HG02973 (cell line): ENCODE results near the gene EYS.
"Not testable (repeated sequence)": the region's sequence is repeated elsewhere in the genome, so short reads cannot be mapped to it uniquely, and the experiment has no call there.

ENCODE experiments used
- ATAC-seq: cut with Tn5 transposase; IDR thresholded peaks from one replicate; pipeline ENCODE4 v1.9.1; 2021; ENCODE audit warnings: moderate library complexity; ENCODE audit not compliant: unreplicated experiment

Gene EYS

DNA sequence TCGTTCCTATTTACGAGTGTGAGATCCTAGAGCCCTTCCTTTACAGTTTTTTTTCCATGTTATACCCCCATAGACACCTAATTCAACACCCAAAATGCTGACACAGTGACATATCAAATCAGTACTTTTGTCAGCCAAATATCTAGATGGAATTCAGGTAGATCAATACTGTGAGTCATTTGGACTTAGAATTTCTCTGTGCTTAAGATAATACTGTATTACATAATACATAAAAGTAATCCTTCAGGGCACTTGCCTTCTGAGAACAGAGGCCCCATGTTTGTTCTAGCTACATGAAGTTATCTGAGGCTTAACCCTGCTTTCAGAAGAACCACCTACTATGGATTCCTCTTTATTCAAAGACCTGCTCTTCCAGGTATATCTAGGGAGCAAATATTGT lies 1448.3 kb downstream of the EYS start:
- no peak for ATAC-seq

DNA sequence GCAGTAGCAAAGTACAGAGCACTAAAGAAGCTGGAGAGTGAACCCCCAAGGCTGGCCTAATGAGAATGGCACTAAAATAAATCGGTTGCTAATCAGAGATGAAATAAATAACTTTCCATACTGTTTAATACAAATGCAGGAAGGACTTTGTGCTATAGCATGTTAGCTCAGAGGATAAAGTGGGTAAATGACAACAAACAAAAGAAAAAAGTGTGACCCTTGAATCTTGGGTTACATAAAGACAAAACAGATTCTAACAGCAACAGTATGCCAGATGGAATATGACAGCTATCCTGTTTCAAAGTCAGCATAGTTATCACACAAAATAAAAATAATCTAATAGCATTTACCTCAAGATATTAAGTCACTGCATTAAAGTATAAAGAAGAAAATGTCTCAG lies 1448.7 kb downstream of the EYS start:
- ATAC-seq: no peak

DNA sequence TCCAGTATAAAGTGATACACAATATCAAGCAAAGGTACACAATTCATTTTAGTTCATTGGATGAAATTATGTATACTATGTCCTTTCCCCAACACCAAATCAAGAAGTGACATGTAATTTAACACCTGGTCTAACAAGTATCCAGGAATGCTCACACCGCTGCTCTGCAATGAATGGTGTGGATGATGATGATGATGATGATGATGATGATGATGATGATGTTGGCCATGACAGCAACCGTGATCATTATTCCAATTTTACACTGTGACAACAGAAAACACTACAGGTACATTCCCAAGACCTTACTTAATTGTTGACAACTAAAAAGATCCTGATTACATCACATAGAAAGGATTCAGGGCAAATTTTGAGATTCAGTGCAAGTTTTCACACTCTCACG lies 1449.4 kb downstream of the EYS start:
- no peak for ATAC-seq

GRCh38 chr6:64256483-64256882 lies 1450.5 kb downstream of the EYS start:
- ATAC-seq: no peak

DNA sequence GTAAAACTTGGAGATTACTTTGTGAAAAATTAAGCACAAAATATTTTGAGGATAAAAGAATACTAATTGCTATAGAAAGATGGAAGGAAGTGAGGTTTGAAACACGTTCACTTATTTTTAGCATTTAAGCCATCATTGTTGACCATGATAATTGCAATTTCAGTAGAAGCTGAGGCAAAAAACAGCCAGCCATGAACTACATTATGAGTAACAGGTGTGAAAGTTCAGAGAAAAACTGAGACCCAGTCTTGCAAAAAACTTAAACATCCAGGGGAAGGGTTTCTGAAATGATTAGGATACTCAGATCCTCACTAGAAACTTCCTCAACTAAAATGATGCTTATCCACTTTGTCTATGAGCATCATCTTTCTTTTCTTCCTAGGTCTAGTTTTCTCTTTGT lies 1452.0 kb downstream of the EYS start:
- ATAC-seq: peak; percentile 54

GRCh38 chr6:64254558-64254957 lies 1452.5 kb downstream of the EYS start:
- ATAC-seq: no peak

DNA sequence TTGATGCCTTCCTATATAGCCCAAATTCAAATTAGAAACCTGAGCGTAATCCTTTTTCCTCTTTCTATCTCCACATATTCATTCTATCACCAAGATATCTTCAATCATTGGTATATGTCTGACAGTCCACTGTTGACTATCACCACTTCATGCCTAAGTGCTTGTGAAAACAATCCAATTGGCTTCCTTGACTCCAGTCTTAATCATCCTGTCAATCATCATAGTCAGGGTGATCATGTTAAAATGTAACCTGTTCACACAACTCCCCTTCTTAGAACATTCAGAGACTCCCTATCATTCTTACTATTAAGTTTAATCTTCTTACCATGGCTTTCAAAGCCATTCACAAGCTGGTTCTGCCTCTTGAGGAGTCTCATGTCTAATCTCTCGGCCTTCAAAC lies 1454.8 kb downstream of the EYS start:
- ATAC-seq: no peak

- no peak for ATAC-seq
Observed at GRCh38 chr6:64250126-64250525, 1456.9 kb downstream of the EYS start.

DNA sequence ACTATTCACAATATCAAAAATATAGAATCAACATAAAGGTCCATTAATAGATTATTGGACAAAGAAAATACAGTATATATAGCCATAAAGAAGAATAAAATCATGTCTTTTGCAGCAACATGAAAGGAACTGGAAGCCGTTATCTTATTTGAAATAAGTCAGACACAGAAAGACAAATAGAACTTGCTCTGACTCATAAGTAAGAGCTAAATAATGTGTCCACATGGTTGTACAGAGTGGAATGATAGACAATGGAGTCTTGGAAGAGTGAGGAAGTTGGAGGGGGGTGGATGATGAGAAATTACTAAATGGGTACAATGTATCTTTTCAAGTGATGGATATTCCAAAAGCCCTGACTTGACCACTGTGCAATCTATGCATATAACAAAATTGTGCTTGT lies 1457.9 kb downstream of the EYS start:
- ATAC-seq: no peak

DNA sequence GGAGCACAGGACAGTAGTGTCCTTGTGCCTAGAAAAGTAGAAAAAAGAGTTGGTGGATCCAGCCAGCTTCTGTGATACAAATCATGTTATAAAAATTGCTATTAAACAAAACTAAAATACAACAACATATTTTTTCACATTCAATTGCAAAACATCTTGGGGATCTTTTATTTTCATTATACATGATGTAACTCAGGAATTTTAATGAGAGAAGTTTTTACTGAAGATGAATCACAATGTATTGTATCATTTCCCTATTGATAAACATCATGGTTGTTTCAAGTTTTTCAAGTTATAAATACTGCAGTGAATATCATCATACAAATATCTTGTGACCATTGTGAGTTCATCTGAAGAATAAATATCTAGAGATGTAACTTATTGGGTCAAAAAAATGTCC lies 1463.4 kb downstream of the EYS start:
- ATAC-seq: no peak

DNA sequence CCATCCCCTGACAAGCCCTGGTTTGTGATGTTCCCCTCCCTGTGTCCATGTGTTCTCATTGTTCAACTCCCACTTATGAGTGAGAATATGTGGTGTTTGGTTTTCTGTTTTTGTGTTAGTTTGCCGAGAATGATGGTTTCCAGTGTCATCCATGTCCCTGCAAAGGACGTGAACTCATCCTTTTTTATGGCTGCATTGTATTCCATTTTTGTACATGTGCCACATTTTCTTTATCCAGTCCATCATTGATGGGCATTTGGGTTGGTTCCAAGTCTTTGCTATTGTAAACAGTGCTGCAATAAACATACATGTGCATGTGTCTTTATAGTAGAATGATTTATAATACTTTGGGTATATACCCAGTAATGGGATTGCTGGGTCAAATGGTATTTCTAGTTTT lies 1468.1 kb downstream of the EYS start:
- not testable (repeated sequence) for ATAC-seq

GRCh38 chr6:64238071-64238470 lies 1469.0 kb downstream of the EYS start:
- ATAC-seq: no peak

DNA sequence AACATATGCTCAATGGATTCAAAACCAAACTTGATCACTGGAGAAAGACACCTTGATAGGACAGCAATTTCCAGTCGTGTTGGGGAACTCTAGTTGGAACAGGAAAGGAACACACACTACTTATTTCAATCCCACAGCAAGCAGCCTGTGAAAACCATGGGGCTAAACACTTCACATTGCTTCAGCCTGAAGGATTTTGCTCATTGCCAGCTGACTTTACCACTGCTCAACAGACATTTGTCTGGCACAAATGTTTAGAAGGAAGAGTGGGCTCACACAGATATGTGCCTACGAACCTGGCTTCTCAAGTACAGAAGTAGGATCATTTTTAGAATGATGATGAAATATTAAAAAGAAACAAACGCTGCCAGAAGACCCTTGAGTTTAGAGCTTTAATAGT lies 1473.3 kb downstream of the EYS start:
- ATAC-seq: no peak

DNA sequence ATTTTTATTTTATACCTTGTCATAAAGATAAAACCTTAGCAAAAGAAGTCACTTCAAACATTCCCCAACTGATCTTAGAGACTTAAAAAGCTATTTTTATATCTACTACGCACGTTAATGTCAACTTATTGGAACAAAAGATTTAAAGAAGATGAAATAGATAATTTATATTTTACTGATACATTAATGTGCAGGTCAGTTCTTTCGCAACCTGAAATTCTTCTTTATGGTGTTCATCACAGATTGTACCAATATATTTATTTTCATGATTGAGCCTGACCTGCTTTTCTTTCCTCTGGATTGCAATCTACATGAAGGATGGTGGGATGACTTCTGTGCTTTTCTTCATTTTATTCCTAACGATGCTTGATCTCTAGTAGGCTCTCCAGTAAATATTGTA lies 1475.1 kb downstream of the EYS start:
- no peak for ATAC-seq

GRCh38 chr6:64230530-64230929 lies 1476.5 kb downstream of the EYS start:
- ATAC-seq: no peak

- no peak for ATAC-seq
Observed at GRCh38 chr6:64227863-64228262, 1479.2 kb downstream of the EYS start.

DNA sequence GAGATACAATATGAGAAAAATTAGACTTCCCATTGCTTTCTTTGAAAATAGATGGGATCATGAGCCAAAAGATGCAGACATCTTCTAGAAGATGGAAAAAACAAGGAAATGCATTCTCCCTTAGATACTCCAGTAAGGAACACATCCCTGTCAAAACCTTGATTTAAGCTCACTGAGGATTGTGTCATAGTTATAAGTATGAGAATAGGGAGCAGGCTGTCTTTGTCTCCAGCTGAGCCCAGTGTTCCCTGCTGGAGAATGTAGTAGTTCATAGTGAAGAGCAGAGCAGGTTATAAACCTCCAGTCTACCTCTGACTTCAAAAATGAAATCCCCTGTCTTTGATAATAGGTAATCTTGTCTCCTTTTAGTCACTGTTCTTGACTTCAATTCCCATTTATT lies 1481.5 kb downstream of the EYS start:
- no peak for ATAC-seq

DNA sequence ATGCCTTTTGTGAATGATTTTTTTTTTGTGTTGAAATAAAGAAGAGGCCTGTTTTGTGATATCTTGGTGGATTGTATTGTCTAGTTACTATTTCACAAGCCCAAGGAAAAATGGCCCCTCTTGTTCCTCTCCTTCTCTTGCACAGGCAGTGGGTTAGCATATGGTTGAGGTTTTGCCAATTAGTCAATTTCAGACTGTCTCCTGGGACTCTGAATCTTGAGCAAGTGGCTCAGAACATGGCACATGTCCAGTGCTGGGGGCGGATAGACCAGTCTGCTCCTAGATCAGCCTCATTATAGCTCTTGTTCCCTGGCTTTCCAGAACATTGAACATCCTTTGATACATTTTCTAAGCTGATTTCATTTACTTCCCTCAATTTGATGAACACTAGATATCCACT lies 1482.2 kb downstream of the EYS start:
- ATAC-seq: no peak

- peak; percentile 61 for ATAC-seq
Observed at GRCh38 chr6:64221776-64222175, 1485.2 kb downstream of the EYS start.

DNA sequence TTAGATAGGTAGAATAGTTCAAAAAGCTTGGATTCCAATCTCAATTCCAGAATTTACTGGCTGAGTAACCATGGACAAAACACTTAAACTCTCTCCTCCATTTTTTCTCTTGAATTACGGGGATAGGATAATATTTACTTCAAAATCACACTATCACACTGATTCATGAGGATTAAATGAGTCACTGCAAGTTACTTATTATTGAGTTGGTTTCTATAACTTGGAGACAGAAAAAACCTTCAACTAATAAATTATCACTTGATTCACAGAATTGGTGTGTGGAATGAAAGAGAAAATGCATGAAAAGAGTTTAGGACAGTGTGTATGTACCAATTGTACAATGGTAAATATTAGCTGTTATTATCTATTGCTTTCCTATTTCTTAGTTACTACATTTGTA lies 1486.2 kb downstream of the EYS start:
- no peak for ATAC-seq

DNA sequence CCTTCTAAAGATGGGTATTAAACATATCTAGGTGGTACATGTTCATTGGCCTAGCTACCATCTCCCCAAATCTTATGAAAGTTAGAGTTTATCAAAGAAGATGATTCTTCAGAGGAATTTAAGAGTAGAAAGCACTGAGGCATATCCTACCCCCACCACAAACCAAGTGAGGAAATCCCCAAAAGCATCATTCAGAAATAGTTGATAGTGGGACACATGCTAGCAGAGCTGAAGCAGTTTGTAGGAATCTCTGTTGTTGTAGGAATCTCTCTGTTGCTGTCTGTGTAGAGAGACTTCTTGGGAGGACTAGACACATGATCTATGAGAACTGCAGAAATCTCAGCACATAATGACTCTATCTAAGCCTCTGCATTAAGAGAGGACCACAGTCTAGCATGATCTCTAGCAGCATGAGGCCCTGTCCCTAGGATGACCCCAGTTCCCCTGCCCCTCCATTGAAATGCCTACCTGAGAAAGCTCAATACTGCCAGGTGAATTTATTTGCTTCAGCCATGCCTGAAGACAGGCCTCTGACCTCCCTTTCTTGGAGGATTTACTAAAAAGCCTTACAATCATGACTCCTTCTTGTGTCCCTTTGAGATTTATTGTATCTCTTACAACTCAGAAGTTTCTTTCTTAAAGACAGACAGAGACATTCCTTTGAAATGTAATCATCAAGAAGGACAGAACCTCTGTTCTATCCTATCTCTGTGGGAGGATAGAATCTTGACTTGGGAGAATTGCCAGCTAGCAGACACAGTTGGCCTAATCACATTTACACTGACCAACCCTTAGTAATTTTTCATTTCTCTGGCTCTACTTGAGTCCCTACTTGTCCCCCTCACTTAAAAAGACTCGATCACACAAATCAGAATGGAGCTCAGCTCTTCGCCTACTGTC lies 1489.1 kb downstream of the EYS start:
- no peak for ATAC-seq

GRCh38 chr6:64214373-64214772 lies 1492.7 kb downstream of the EYS start:
- ATAC-seq: no peak

DNA sequence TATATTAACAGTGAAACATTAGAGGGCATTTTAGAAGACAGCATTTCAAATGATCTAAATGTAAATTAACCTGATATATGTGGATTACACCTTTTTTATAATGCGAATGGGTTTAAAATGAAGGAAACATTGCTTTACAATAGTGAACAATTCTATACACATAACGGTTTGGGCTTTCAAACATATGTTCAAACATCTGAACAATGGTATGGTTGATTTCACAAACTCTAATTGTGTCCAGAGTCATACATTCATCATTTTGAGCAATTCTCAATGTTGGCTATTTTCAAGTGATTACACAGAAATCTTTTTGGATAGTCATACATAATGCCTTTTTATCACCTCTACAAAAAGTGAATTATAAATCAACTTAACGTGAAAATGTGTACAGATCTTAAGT lies 1493.3 kb downstream of the EYS start:
- ATAC-seq: no peak
